RKO (cell line): ENCODE measurements around the gene NELL1.
A peak's percentile ranks its signal among the peaks of the same experiment; 100 is the strongest.

ENCODE experiments used
- DNase-seq: peaks from one replicate; pipeline ENCODE4 v3.0.0-alpha.2; 2016; ENCODE audit warnings: low spot score

NELL1 gene

DNA sequence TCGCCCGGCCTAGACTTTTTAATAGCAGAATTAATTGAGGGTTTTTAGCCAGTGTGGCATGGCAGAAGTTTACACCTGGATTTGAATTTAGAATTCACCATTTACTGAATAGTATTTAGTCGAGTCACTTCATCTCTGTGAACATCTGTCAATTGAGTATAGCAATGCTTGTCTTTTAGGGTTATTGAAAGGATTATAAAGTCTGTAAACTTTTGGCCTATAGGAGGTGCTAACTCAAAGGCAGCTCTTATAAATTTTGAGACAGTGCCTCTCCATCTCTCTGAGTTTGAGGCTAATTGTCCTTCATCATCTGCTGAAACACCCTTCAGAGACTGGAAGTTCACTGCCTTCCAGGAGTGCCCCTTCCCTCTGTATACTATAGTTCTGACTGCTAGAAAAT is 205.0 kb downstream of the NELL1 start:
- DNase-seq: peak; percentile 2

DNA sequence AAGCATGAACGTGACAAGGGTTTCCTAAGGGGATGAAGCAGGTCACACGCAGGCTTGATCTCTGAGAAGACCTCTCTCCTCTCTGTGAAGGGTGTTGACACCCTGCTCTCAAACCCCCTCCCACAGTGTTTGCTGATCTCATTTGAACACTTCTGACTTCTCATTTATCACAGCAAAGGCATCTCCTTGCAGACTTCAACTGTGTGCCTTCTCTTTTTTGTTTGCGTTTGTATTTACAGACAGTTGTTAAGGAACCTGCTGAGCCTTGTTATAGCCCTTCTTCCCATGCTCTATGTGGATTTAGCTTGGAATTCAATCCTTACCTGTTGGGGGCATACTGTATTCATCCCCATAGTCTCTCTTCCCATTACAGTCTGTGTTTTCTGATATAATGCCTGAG is 206.5 kb downstream of the NELL1 start:
- no peak for DNase-seq

- no peak for DNase-seq
Observed at GRCh38 chr11:20876738-20877137, 207.4 kb downstream of the NELL1 start.

DNA sequence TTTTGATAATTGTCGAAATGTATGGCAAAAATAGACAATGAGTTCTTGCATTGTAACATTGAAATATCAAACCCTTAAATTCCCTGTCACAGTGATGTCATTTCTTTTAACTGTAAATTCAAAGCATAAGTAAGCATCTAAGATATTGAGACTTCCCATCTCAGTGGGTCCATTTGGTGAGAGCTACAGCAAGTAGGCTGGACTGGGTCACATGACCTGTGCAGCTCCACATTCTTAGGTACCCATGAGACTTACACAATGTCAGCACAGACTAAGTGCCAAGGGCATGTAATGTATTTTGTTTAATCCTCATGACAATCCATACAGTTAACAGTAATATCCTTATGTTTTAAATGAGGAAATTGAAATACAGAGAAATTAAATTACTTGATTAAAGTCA is 210.7 kb downstream of the NELL1 start:
- DNase-seq: no peak

- no peak for DNase-seq
Observed at GRCh38 chr11:20881328-20882079, 212.1 kb downstream of the NELL1 start.

- DNase-seq: no peak
Observed at GRCh38 chr11:20887137-20887536, 217.8 kb downstream of the NELL1 start.

- DNase-seq: no peak
Observed at GRCh38 chr11:20894296-20894695, 224.9 kb downstream of the NELL1 start.

- no peak for DNase-seq
Observed at GRCh38 chr11:20909995-20910726, 240.8 kb downstream of the NELL1 start.

GRCh38 chr11:20910733-20911132 is 241.3 kb downstream of the NELL1 start:
- DNase-seq: no peak

DNA sequence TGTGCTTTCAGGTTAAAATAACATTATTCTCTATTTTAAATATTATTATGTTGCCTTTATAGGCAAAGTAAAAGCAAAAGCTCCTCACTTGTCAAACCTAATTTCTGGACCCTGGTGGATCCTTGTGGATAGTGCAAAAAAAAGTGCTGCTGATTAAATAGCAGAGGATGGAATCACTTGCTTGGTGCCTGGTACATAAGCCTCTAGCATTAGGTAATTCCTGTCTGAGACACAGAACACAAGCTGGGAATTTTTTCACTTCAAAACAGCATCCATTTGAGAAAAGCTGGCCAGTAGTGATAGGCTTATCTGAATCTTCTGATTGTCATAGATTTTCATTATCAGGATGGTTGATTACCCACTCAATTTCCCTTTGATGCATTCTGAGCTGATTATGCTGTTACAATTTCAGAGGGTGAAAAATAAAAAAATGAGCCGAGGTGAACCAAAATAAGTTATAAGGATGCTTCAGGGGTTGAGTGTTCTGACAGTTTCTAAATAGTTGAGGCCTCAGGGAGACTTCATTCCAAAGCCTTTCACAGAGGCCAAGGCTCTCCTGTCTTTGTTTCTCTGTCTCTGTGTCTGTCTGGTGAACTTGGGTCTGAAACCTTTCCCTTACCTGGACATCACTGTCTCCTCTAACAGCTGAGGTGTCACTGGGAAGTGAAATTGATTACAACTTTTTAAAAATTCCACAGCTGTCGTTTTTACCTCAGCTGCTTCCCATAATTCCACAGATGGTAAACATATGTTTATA is 242.9 kb downstream of the NELL1 start:
- DNase-seq: no peak

DNA sequence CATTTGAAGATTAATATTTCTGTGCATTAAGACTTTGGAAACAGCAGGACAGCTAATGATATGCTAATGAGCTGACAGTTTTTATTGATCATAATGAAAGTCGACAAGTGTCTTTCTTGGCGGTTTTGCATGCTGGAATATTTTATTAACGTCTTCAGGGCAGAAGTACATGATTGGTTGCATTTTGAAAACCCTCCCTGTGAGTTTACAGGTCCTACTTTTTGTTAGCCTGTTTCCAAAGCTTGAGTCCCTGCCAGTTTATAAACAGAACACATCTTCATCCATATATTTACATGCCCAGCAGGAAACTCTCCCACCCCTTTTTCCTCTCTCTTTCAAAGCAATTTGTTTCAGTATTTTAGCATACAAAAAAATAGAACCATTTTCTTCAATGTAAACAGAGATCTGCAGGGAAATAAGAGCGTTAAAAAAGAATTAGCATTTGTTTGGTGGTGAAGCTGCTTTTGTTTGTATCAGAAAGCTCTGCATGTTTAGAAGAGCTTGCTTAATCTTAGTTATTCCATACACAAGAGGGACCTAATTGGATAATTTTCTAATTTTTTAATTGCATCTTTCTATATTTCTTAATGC is 243.6 kb downstream of the NELL1 start:
- no peak for DNase-seq

- DNase-seq: no peak
Observed at GRCh38 chr11:20917306-20917705, 247.9 kb downstream of the NELL1 start.

DNA sequence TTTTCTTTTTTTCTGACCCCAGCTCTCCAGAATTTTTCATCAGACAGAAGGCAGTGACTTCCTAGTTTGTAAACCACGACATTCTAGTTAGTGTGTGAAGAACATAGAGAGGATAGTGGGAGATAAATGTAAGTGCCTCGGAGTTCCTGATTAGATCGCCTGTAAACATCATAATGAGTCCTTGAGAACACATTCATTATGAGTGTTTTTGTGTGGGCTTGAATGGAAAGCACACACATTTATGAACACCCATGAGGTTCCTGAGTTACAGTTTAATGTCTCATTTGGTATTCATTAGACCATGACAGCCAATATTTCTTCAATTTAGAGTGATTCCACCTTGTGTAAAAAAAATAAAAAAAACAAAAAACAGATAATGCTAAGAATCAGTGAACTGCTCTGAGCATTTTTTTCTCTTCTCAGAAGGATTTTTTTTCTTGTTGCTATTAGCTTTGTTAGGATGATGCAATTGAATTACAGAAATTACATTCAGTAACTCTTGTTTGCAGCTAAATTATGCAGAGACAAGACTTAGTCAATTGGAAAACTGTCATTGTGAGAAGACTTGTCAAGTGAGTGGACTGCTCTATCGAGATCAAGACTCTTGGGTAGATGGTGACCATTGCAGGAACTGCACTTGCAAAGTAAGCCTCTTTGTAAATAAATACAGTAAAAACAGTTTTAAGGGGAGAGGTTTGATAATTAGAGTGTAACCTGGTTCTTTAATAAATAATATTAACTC is 257.6 kb downstream of the NELL1 start:
- DNase-seq: no peak

DNA sequence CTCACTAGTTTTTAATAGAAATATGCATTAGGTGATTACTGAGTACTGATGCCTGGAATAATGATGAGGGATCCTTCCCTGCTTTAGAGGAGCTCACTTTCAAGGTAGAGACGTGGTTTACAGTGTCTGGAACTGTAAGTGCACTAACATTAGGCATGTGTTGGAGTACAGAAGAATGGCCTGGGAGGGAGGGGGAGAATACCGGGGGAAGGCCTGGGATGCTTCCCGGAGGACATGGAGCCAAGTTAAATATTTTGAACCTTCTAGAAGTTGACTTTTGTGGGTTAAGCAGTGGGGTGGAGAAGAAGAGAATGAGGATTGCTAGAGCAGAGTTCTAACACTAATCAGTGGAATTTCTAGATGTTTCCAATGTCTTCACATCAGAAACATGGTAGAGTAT is 261.6 kb downstream of the NELL1 start:
- no peak for DNase-seq

DNA sequence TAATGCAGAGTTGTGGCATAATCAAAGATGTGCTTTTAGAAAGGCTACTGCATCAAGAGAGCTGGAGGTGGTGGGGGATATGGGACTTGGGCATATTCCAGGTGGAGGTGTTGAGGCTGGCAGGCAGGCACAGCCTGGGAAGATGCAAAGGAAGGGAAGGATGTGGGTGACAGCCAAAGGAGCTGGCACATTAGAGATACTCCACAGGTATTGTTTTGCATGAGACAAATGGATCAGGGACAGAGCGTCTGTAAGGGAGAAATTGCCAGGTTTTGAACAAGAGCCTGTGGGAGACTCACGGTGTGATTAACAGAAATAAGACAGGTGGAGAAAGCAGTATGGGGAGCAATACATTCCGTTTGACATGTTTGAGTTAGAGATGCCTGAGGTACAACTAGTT is 263.7 kb downstream of the NELL1 start:
- no peak for DNase-seq

- DNase-seq: no peak
Observed at GRCh38 chr11:20933958-20934357, 264.6 kb downstream of the NELL1 start.

DNA sequence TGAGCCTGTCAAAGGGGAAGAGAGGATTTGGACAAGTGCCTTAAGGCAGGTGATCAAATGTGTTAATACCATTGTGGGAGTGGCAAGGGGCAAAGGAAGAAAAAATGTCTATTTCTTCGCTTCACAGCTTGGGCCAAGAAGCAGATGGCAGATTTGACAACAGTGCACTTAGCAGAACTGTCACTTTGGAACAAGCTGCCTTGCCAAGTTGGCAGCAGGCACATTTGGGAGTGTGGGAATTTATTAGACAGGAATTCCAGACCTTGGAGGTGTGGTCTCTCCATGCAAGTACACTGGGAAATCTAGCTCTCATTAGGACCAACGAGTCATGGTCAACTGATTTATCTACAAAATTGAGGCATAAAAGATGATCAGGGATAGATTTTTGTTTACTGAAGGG is 265.1 kb downstream of the NELL1 start:
- no peak for DNase-seq

GRCh38 chr11:20937826-20938225 is 268.4 kb downstream of the NELL1 start:
- DNase-seq: no peak

GRCh38 chr11:20949585-20949984 is 280.2 kb downstream of the NELL1 start:
- no peak for DNase-seq

DNA sequence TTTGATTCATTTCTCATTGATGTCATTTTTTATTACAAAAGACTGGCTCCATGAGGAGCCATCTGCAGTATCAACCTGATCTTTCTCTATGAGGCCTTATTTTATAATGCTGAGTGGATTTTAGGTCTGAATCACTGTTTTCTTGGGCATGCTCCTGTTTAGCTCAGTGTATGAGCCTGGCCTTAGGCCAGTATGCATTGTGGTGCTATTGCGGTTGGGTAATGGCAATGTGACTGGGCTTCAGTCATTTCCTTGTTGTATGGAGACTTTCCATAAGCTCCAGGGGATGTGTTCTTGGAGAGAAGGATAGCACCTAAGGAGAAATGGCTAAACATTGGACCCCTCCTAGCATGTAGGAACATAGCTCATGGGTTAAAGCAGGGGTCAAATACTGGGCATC is 293.2 kb downstream of the NELL1 start:
- no peak for DNase-seq

GRCh38 chr11:20963596-20963995 is 294.2 kb downstream of the NELL1 start:
- DNase-seq: no peak

DNA sequence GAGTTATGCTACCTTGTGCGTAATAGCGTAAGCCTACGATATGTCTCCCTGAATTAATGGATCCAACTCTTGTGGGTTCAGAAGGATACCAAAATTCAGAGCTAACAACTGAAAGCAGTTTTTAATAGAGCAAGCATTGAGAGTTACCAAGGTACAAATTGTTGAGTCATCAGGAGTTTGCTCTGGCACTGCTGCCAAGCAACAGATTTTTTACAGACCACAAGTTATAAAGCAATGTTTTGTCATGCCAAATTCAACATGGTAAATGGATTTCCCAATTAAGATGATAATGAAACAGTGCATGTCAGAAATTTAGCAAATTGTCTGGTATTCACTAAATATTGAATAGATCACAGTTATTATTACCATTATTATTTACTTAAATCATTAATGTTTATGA is 295.6 kb downstream of the NELL1 start:
- no peak for DNase-seq
